Activated CD4-positive, alpha-beta T cell treated with anti-CD3 and anti-CD28 coated beads, Interleukin-2, amount 10 ng/mL, durations not matched to agents 7 days and 5 days (primary cell): ENCODE data around the gene EIF4G1. TPM values are rescaled to one million over a fixed set of nuclear protein-coding genes. Genes with fewer than 3 reads are reported as not detected.

Source experiments
- CTCF ChIA-PET: fragments of 350-600 bp; sonication (Branson Sonifier 250); formaldehyde crosslinking; loops from one replicate; lab custom pipeline; 2021; ENCODE audit warnings: antibody characterized with exemption; lab: Charles Lee
- POLR2A ChIA-PET: fragments of 350-600 bp; sonication (Branson Sonifier 250); formaldehyde crosslinking; loops from one replicate; lab custom pipeline; 2021; ENCODE audit warnings: antibody characterized with exemption; lab: Charles Lee
- DNase-seq: peaks from one replicate; pipeline ENCODE4 v3.0.0-alpha.2; 2020
- H3K27ac Mint-ChIP-seq: one replicate; pipeline ENCODE4 v1.8.0; 2021; ENCODE audit warnings: mild to moderate bottlenecking, moderate library complexity, mixed read lengths
- H3K27me3 Mint-ChIP-seq: one replicate; pipeline ENCODE4 v1.8.0; 2021; ENCODE audit warnings: mixed read lengths
- H3K36me3 Mint-ChIP-seq: one replicate; pipeline ENCODE4 v1.8.0; 2021; ENCODE audit warnings: low read depth, mixed read lengths
- H3K4me1 Mint-ChIP-seq: one replicate; pipeline ENCODE4 v1.8.0; 2021; ENCODE audit warnings: mixed read lengths
- H3K4me3 Mint-ChIP-seq: one replicate; pipeline ENCODE4 v1.8.0; 2021; ENCODE audit warnings: mild to moderate bottlenecking, moderate library complexity, mixed read lengths
- H3K9me3 Mint-ChIP-seq: one replicate; pipeline ENCODE4 v1.8.0; 2021; ENCODE audit warnings: mixed read lengths
- total RNA-seq, 2 experiments: library from RNA; stranded (reverse); gene quantifications; one replicate each; pipeline ENCODE4 v1.2.3, GENCODE V29; 2021

The EIF4G1 gene
- total RNA-seq, 2 experiments from 2014 or later = 269 to 300 TPM

DNA sequence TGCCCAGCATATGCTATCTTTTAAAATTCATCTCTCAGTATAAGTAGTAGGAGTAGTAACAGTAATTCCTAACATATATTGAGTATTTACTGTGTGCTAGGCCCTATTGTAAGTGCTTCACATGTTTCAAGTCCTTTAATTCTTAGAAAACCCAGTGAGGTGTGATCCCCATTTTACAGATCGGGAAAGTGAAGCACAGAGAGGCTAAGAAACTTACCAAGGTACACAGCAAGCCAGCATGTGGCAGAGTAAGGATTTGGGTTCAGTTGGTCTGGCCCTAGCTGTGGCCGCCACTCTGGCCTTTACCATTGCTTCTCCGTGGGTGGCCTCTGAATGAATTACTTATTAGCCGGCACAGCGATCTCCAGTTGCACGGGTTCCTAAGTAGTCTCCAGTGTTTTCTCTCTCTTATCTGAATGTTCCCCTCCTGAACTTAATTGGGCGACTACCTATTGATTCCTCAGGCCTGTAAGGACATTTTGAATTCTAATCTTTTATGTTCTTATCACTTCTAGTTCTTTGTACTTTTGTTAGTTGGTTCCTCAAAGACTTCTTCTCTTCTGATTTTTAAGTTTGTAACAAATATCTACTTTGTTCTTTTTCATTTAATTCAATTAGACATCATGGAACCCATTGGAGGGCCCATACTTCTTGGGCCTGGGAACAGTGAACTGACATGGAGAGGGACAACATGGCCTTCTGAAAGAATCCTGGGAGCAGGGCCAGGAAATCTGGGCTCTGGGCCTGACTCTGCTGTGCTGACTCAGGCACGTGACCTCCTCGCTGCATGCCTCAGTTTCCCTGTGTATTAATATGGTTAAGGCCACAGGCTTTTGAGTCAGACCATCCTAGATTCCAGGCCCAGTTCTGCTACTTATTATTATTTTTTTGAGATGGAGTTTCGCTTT lies 35.4 kb downstream of the EIF4G1 start:
- ChIA-PET POLR2A (no interaction called here), CTCF (interaction anchor here (1.4 to 1.5 kb wide), 2 partner anchors 11 to 30 kb away, joined by 4 read pairs; no protein-coding TSS in a partner anchor)

DNA sequence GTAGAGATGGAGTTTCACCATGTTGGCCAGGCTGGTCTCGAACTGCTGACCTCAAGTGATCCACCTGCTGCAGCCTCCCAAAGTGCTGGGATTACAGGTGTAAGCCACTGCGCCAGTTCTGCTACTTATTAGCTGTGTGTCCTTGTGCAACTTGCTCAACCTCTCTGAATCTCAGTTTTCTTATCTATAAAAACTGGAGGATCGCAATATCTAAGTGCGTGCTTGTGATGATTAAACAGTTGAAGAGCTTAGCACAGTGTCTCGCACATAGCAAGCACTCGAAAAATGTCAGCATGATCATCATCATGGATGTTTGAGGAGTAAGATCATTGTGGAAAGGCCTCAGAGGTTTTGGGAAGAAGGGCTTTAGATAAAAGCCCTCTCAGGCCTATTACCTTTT lies 36.2 kb downstream of the EIF4G1 start:
- Mint-ChIP-seq H3K27me3 (no peaks in the 10 kb centered on the region), H3K27ac (no peak overlapping the region), H3K9me3 (no peaks in the 10 kb centered on the region), H3K4me1 (peaks cover 2% of the 10 kb centered on the region), H3K36me3 (no peaks in the 10 kb centered on the region), H3K4me3 (no peak overlapping the region)
- CTCF ChIA-PET = interaction anchor here (0.8 to 1.5 kb wide), 3 partner anchors 10 to 31 kb away, joined by 3 to 4 read pairs (median 4); no protein-coding TSS in a partner anchor
- no peak for DNase-seq
- POLR2A ChIA-PET = no interaction called here

More for the DNA sequence above, 35.4 kb downstream of the EIF4G1 start:
- peaks cover 2% of the 10 kb centered on the region for H3K4me1 Mint-ChIP-seq
- DNase-seq = no peak
- H3K27ac Mint-ChIP-seq = no peak overlapping the region
- no peaks in the 10 kb centered on the region for H3K27me3 Mint-ChIP-seq
- no peaks in the 10 kb centered on the region for H3K9me3 Mint-ChIP-seq
- no peak overlapping the region for H3K4me3 Mint-ChIP-seq
- H3K36me3 Mint-ChIP-seq = no peaks in the 10 kb centered on the region

DNA sequence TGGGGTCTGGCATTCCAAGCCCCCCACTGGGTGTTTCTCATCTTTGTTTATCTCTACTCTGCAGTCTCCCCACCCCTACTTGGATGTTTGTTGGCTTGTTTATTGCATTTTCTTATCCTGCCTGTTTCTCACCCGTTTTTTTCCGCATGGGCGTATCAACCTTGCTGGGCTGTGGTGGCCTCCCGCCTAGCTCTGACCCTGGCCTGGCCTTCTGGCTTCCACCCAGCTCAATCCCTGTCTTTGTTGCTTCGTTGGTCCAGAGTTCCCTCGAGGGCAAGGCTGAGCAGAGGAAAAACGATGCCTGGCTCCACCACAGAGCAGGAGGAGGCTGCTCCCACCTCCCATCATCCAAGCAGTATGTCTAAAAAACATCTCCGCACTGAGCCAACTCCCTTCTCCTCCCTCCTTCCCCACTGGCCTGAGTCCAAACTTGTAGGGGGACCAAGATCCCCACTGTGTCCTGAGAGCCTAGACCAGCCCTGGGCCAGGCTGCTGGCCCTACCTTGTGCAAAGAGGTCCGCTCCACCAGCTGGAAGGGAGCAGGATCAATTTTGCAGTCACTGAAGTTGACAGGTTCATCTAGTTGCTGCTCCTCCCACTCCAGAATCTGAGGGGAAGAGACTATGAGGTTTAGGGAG lies 37.2 kb downstream of the EIF4G1 start:
- Mint-ChIP-seq H3K27ac (no peak overlapping the region), H3K9me3 (no peaks in the 10 kb centered on the region), H3K27me3 (no peaks in the 10 kb centered on the region), H3K36me3 (no peaks in the 10 kb centered on the region), H3K4me1 (peaks cover 2% of the 10 kb centered on the region), H3K4me3 (no peak overlapping the region)
- ChIA-PET CTCF (interaction anchor here (0.6 to 2.3 kb wide), 7 partner anchors 9 to 486 kb away, joined by 3 to 5 read pairs (median 4); no protein-coding TSS in a partner anchor), POLR2A (no interaction called here)
- no peak for DNase-seq

DNA sequence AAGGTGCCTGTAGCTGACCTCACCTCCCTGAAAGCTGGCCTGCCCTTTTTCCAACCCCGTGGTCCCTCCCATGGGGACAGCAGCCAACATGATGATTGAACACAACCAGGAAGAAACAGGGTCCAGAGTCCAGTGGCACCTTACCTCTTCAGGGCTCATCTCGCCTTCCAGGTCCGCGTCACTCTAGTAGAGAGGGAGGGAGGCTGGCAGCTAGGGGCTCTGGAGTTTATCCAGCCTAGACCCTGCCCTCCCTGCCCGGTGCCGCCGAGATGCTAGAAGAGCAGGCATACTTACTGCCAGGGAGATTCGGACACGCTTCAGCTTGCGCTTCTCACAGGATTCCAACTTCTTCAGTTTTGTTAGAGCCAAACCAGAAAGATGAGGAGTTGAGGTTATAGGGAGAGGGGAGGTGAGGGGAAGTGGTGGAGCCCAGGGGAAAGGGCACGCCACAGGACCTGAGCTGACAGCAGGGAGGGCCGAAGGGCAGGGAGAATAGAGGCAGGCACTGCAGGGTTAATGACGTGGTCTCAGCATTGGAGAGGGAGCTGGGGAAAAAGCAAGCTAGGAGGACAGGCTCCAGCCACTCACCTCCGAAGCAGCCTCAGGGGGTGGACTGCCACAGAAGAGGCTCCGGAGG lies 37.9 kb downstream of the EIF4G1 start:
- Mint-ChIP-seq H3K27me3 (no peaks in the 10 kb centered on the region), H3K4me3 (no peak overlapping the region), H3K36me3 (no peaks in the 10 kb centered on the region), H3K27ac (no peak overlapping the region), H3K4me1 (peaks cover 2% of the 10 kb centered on the region), H3K9me3 (no peaks in the 10 kb centered on the region)
- ChIA-PET POLR2A (no interaction called here), CTCF (interaction anchor here (0.6 to 2.3 kb wide), 4 partner anchors 11 to 487 kb away, joined by 3 to 5 read pairs (median 4); no protein-coding TSS in a partner anchor)
- no peak for DNase-seq

DNA sequence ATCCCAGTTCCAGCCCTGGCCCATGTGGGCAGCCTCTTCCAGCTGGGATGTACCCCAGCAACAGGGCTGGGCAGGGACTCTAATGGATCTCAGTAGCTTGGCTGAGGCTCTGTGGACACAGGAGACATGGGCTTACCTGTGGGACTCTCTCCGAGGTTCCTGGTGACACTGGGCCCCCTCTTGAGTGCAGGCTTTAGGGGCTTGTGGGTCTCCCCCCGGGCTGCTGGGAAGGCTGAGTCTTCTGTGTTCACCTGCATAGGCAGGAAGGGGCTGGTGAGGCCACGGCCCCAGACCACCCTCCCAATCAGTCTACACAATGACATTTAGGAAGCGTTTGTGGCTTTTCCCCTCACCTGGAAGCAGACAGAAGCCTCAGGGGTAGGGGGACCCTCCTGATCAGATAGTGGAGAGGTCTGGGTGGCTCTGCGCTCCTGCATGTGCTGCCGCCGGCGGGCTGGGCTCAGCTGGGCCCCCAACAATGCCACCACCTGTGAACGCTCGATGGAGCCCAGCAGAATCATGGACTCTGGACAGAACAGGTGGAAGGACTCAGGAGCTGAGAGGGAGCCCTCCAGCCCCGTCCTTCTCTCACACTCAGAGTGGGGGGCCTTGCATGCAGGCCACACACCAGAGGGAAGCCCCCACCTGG lies 38.6 kb downstream of the EIF4G1 start:
- DNase-seq = no peak
- H3K4me3 Mint-ChIP-seq = no peak overlapping the region
- peaks cover 2% of the 10 kb centered on the region for H3K4me1 Mint-ChIP-seq
- ChIA-PET POLR2A (no interaction called here), CTCF (interaction anchor here (0.6 to 2.3 kb wide), 6 partner anchors 9 to 209 kb away, joined by 3 to 6 read pairs (median 4); partner anchors contain the start of gene EPHB3)
- no peaks in the 10 kb centered on the region for H3K9me3 Mint-ChIP-seq
- no peaks in the 10 kb centered on the region for H3K36me3 Mint-ChIP-seq
- H3K27me3 Mint-ChIP-seq = no peaks in the 10 kb centered on the region
- H3K27ac Mint-ChIP-seq = no peak overlapping the region

DNA sequence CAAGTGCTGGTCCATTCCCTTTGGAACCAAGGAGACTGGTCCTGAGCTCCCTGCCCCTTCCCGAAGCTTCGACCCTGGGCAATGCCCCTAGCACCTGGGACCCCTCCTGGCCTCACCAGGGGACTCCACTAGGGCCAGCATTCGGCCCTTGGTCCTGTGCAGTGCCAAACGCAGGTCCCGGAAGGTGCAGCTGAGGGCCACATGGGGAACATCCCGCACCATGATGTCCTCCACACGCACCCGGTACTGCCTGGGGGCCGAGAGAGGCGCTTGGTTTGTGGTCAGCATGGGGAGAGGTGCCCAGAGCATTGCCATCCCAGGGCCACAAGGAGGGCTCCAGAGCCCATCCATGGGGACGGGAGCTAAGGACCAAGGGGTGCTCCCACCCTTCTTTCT lies 39.1 kb downstream of the EIF4G1 start:
- Mint-ChIP-seq H3K27me3 (no peaks in the 10 kb centered on the region), H3K36me3 (no peaks in the 10 kb centered on the region), H3K4me3 (no peak overlapping the region), H3K9me3 (no peaks in the 10 kb centered on the region), H3K27ac (peak overlapping the region; percentile 5), H3K4me1 (peaks cover 2% of the 10 kb centered on the region)
- ChIA-PET CTCF (interaction anchor here (0.6 to 2.3 kb wide), 8 partner anchors 9 to 208 kb away, joined by 3 to 6 read pairs (median 4); partner anchors contain the start of genes EPHB3 and FAM131A), POLR2A (no interaction called here)
- DNase-seq = no peak

DNA sequence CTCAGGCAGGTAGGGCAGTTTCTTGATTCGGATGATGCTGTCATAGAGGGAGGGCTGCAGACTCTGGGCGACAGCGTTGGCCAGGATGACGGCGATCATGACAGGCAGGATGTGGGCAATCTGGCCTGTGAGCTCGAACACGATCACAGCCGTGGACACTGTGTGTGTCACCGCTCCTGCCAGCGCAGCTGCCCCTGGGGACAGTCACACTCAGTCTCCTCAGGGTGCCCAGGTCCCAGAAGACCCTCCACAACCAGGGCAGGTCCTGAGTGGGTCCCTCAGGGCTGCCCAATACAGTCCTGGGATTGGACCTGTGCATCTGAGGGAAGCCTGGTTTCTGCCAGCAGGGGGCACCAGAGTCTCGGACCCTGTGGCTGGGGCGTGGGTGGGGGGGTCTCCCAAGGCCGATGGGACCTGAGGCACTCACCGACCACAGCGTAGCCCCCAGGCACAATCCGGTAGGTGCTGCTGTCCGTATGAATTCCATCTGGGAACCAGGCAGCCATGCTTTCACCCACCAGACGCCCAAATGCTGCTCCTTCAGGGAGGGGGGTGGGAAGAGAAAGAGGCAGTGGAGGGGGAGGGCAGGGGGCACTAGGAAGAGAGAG lies 39.8 kb downstream of the EIF4G1 start:
- Mint-ChIP-seq H3K9me3 (no peaks in the 10 kb centered on the region), H3K27ac (peak overlapping the region; percentile 5), H3K4me3 (no peak overlapping the region), H3K27me3 (no peaks in the 10 kb centered on the region), H3K36me3 (no peaks in the 10 kb centered on the region), H3K4me1 (peaks cover 2% of the 10 kb centered on the region)
- POLR2A ChIA-PET = no interaction called here
- DNase-seq = peak; percentile 62
- CTCF ChIA-PET = interaction anchor here (0.9 to 2.3 kb wide), 6 partner anchors 8 to 207 kb away, joined by 3 to 6 read pairs (median 5); partner anchors contain the start of genes EPHB3 and FAM131A

DNA sequence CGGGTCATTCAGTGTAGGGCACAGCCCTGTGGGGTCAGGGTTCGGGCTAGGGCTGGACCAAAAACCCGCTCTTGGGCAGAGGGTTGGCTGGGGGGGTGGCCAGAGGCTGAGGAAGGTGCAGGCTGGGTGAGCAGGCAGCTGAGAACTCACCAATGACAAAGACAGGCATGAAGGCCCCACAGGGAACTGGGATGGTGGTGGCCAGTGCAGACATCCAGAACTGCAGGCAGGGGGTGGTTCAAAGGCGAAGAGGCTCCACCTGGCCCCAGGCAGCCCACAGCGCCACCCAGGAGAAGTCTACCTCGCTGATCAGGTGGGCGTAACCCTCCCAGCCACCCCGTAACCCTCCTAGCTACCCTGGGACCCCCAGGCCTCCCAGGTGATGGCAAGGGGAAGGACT lies 40.3 kb downstream of the EIF4G1 start:
- no peaks in the 10 kb centered on the region for H3K27me3 Mint-ChIP-seq
- H3K4me3 Mint-ChIP-seq = no peak overlapping the region
- DNase-seq = no peak
- ChIA-PET POLR2A (no interaction called here), CTCF (interaction anchor here (2.1 to 2.2 kb wide), 2 partner anchors 159 to 207 kb away, joined by 5 to 6 read pairs; partner anchors contain the start of gene EPHB3)
- H3K36me3 Mint-ChIP-seq = no peaks in the 10 kb centered on the region
- H3K4me1 Mint-ChIP-seq = peaks cover 2% of the 10 kb centered on the region
- no peak overlapping the region for H3K27ac Mint-ChIP-seq
- H3K9me3 Mint-ChIP-seq = no peaks in the 10 kb centered on the region

DNA sequence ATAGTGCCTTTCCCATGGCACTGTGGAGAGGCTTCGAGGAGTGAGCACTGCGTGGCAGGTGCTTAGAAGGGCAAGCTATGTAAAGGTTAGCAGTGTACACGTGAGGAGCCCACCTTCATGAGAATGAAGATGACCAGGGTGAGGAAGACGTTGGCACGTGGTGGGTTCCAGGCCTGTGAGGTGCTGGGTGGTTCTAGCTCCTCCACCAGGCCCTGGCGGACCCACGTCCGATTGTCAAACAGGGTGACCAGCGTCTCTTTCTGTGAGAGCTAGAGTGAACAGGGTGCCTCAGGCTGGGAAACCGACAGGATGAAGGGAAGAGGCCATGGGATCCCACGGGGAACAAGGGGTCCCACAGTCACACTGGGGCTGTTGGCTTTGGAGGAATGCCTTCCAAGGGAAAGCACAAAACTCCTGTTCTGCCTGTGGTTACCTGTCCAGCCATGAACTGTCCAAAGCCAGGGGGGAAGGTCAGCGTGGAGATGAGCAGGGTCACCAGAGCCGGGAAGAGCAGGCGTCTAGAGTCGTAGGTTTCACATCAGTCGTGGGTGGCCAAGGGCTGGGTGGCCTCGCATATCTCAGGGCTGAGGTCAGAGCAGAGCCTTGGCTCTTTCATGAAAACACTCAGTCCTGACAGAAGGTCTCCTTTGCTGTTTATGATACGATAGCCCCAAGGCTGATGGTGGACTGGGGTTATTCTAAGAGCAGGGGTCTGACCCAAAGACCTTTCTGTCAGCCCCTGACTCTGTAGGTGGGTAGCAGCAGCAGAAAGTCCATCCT lies 41.0 kb downstream of the EIF4G1 start:
- no peak overlapping the region for H3K4me3 Mint-ChIP-seq
- no peaks in the 10 kb centered on the region for H3K36me3 Mint-ChIP-seq
- DNase-seq = no peak
- no peak overlapping the region for H3K27ac Mint-ChIP-seq
- POLR2A ChIA-PET = no interaction called here
- H3K9me3 Mint-ChIP-seq = no peaks in the 10 kb centered on the region
- H3K4me1 Mint-ChIP-seq = peaks cover 4% of the 10 kb centered on the region
- H3K27me3 Mint-ChIP-seq = no peaks in the 10 kb centered on the region
- CTCF ChIA-PET = interaction anchor here (2.1 to 2.2 kb wide), 2 partner anchors 158 to 206 kb away, joined by 5 to 6 read pairs; partner anchors contain the start of gene EPHB3

DNA sequence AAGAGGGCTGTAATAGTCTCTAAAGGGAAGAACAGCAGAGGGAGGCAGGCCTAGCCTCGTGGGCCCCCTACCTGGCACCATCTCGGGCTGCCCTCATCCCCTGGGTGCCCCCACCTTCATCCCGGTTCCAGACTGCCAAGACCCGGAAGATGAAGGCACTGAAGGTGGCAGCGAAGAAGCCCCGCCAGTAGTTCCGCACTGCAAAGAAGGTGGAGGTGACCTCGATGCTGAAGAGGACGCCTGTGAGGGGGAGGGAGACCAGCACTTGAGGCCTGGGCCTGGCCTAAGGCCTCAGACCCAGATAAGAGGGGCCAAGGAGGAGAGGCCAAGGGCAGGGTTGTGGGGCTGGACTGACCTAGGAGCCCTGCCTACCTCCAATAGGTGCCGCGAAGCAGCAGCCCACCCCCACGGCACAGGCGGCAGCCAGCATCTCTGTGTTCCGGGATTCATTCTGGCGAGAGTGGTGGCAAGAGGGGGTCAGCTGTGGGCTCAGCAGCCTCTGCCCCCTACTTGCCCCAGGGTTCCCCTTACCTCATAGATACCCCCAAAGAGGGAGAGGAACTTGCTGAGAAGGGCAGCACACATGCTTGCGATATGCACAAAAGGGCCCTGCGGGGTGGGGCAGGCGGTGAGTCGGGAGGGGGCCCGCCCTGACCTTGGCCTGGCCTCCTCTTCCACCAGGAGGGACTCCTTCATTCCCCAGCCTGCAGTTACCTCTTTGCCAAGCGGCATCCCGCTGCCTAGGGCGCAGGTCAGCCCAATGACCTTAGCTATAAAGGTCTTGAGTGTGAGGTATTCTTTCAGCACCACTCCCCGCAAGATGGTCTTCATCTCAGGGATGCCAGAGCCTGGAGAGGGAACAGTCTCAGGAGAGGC lies 43.1 kb downstream of the EIF4G1 start:
- H3K4me3 Mint-ChIP-seq = no peak overlapping the region
- ChIA-PET CTCF (no interaction called here), POLR2A (no interaction called here)

More for the DNA sequence above, 43.1 kb downstream of the EIF4G1 start:
- Mint-ChIP-seq H3K27me3 (no peaks in the 10 kb centered on the region), H3K9me3 (no peaks in the 10 kb centered on the region), H3K27ac (no peak overlapping the region), H3K4me1 (peaks cover 8% of the 10 kb centered on the region), H3K36me3 (no peaks in the 10 kb centered on the region)
- DNase-seq = no peak
